ENCODE results near the gene RESP18.

Gene RESP18

DNA sequence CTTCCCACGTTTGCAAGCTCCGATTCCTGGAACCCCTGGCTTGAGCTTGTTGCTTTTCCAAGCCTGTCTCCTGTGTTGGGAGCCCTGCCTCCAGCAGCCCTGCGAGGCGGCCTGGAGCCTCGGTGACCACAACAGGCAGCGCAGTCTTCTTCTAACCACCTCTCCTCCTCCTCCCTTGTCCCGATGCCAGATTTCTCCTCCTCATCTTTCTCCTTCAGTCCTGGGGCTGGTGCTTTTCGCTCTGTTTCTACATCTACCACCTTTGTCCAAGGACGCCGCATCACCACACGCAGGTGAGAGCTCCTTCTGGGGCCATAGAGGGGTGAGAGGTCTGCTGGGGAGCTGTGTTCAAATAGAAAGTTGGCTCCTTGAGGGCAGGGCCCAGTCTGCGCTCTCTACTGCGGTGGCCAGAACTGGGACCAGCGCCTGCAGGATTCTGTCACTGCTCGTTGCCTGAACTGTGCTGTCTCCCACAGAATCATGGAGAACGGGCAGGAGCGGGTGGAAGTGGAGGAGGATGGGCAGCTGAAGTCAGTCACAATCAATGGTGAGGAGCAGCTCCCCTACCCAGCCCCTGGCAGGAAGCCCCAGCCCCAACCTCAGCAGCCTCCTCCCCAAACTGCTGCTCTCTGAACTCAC lies 49.5 kb downstream of the RESP18 start:
- DNase-seq: no peak
- no peak for TF ChIP-seq POLR2A (IDR thresholded peaks at IDR 0.05; ENCODE audit: low read length)
- no peak for TF ChIP-seq GATA1 (IDR thresholded peaks at IDR 0.05; ENCODE audit: low read depth, low read length)

DNA sequence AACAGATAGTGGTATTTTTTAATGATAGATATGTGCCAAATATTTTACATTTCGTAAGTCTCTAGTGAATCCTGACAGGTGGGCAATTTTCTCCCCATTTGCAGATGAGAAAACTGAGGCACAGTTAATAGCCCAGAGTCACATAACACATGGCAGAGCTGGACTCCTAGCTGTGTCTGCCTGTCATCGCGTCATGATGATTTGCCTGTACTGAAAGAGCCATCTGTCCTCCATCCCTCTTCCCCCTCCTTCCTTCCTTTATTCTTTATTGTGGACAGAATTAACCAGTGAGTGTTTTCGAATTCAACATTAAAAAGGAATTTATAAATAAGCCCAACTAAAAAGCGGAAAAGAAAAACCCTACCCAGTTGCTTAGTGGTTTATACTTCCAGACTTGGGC lies 50.2 kb downstream of the RESP18 start:
- no peak for TF ChIP-seq POLR2A (IDR thresholded peaks at IDR 0.05; ENCODE audit: low read length)
- no peak for TF ChIP-seq GATA1 (IDR thresholded peaks at IDR 0.05; ENCODE audit: low read depth, low read length)

DNA sequence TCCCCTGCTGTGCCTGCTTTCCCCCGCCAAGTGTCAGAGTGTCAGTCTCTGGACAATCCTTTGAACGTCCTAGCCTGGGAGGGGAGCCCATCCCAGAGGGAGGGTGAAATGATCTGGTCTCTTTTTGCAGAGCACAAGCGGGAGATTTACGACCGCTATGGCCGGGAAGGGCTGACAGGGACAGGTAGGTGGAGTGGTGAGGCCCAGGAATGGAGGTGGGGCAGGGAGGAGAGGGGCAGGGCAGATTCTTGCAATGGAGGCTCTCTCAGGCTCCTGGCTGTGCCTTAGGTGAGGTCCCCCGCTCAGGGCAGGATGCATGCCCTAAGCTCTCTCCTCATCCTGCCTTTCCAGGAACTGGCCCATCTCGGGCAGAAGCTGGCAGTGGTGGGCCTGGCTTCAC lies 51.0 kb downstream of the RESP18 start:
- DNase-seq: no peak
- no peak for TF ChIP-seq GATA1 (IDR thresholded peaks at IDR 0.05; ENCODE audit: low read depth, low read length)
- TF ChIP-seq POLR2A (IDR thresholded peaks at IDR 0.05; ENCODE audit: low read length): no peak

More for the DNA sequence above, 50.2 kb downstream of the RESP18 start:
- no peak for DNase-seq

- no peak for TF ChIP-seq GATA1 (IDR thresholded peaks at IDR 0.05; ENCODE audit: low read depth, low read length)
- no peak for TF ChIP-seq POLR2A (IDR thresholded peaks at IDR 0.05; ENCODE audit: low read length)
- no peak for DNase-seq
These were observed 51.9 kb downstream of the RESP18 start for GRCh38 chr2:219280651-219281050.

- TF ChIP-seq POLR2A (IDR thresholded peaks at IDR 0.05; ENCODE audit: low read length) (peak; percentile 50), GATA1 (IDR thresholded peaks at IDR 0.05; ENCODE audit: low read depth, low read length) (no peak)
- no peak for DNase-seq
These were observed 52.5 kb downstream of the RESP18 start for GRCh38 chr2:219279916-219280516.

GRCh38 chr2:219279151-219279915 lies 53.2 kb downstream of the RESP18 start, which contains the start of gene DNAJB2:
DNAJB2 (plus strand) TSS chr2:219279366; CDS start chr2:219279834, 468 bp downstream.
- TF ChIP-seq GATA1 (IDR thresholded peaks at IDR 0.05; ENCODE audit: low read depth, low read length) (peak; percentile 98), POLR2A (IDR thresholded peaks at IDR 0.05; ENCODE audit: low read length) (peak; percentile 77)
- DNase-seq: peak; percentile 100

DNA sequence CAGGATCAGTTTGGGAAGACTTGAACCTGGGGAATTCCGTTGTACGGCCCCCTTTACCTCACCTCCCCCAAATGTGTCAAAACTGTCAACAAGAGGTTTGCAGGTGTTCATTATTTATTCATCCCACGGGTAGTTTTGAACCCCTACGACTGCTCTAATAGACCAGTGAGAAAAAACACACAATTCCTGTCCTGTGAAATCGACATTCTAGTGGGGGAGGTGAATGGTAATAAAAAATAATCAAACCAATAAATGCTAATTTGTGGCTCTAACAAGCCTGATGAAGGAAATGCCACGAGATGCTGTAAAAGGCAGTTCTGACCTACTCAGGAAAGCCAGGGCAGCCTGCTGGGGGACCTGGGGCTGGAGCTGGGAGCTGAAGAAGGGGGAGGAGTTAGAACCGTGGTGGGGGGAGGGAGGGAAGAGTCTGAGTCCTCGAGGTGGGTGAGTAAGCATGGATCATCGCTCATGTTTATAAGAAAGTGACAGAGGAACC lies 53.8 kb downstream of the RESP18 start:
- no peak for DNase-seq
- TF ChIP-seq GATA1 (IDR thresholded peaks at IDR 0.05; ENCODE audit: low read depth, low read length) (no peak), POLR2A (IDR thresholded peaks at IDR 0.05; ENCODE audit: low read length) (no peak)

- DNase-seq: peak; percentile 76 to 90
- TF ChIP-seq GATA1 (IDR thresholded peaks at IDR 0.05; ENCODE audit: low read depth, low read length) (no peak), POLR2A (IDR thresholded peaks at IDR 0.05; ENCODE audit: low read length) (no peak)
These were observed 54.6 kb downstream of the RESP18 start for GRCh38 chr2:219277703-219278654.

Data from erythroblast (primary cell).